ENCODE results near the gene MYZAP. TPM values are rescaled to one million over a fixed set of nuclear protein-coding genes. Genes with fewer than 3 reads are reported as not detected.

The MYZAP gene
- total and polyA plus RNA-seq, 10 of the 15 experiments (the other 5 are each of a cell fraction or from before 2014, with no cell fraction given), result not detected

- FAIRE-seq, result peak; percentile 38
- Histone ChIP-seq H3K4me3 (no peak overlapping the region), H3K27me3 (replicated peaks in 1 of 2; ENCODE audit: control insufficient read depth in 2 of 2, insufficient read depth in 2 of 2, low read length in 1 of 2) (no peaks in the 10 kb centered on the region; a peak in 2 of 4 replicates), H3K9me3 (replicated peaks; ENCODE audit: control insufficient read depth, insufficient read depth, low read length) (no peaks in the 10 kb centered on the region), H3K9ac (ENCODE audit: control insufficient read depth, insufficient read depth, low read length) (no peak overlapping the region), H2AFZ (ENCODE audit: control insufficient read depth, low read depth, low read length) (no peak overlapping the region), H3K36me3 (ENCODE audit: control insufficient read depth in 2 of 2, insufficient read depth in 2 of 2, low read length in 1 of 2) (no peaks in the 10 kb centered on the region), H3K4me2 (ENCODE audit: control insufficient read depth, insufficient read depth) (no peak overlapping the region), H3K4me1 (ENCODE audit: control insufficient read depth, insufficient read depth, low read length) (no peaks in the 10 kb centered on the region), H4K20me1 (ENCODE audit: control insufficient read depth, insufficient read depth) (no peaks in the 10 kb centered on the region), H3K27ac (ENCODE audit: control insufficient read depth, insufficient read depth) (no peak overlapping the region), H3K79me2 (ENCODE audit: control insufficient read depth, insufficient read depth, low read length) (no peaks in the 10 kb centered on the region)
- WGBS (ENCODE audit: insufficient coverage, insufficient replicate concordance, low lambda C conversion rate, missing lambda C conversion rate), result 47% methylated on average over 9 of the region's 9 CpGs
- no peak for ATAC-seq
- ChIA-PET POLR2A (no interaction called here), CTCF (no interaction called here), SMC1A (ENCODE audit: uncharacterized antibody, unreplicated experiment) (no interaction called here), RAD21 (ENCODE audit: unreplicated experiment) (no interaction called here)
- TF ChIP-seq SMAD5 (IDR thresholded peaks at IDR 0.05; ENCODE audit: low read depth) (no peak), PRDM15 (CRISPR knock-in tag; IDR thresholded peaks at IDR 0.05) (no peak), CEBPB (IDR thresholded peaks at IDR 0.05; ENCODE audit: borderline replicate concordance in 1 of 2, low read depth in 2 of 2, low read length in 2 of 2) (no peak), POLR2A (IDR thresholded peaks at IDR 0.05; ENCODE audit: low read depth, low read length) (no peak), MLLT1 (IDR thresholded peaks at IDR 0.05) (no peak), SMAD1 (IDR thresholded peaks at IDR 0.05; ENCODE audit: low read depth, partially characterized antibody) (no peak), NFIC (IDR thresholded peaks at IDR 0.05; ENCODE audit: low read depth, low read length) (no peak), FOXK2 (IDR thresholded peaks at IDR 0.05) (no peak), RCOR1 (conservative IDR thresholded peaks at IDR 0.05; ENCODE audit: low read depth, low read length) (no peak), EED (IDR thresholded peaks at IDR 0.05; ENCODE audit: low read depth) (no peak), IRF4 (IDR thresholded peaks at IDR 0.05; ENCODE audit: low read depth, low read length) (no peak), HDGF (IDR thresholded peaks at IDR 0.05) (no peak)
- in situ Hi-C loops (cut with MboI) (no loop called here), intact Hi-C loops (cut with micrococcal nuclease; ENCODE audit: unreplicated experiment) (no loop called here)
- no TSS peak for BruUV-seq (replicated peaks)
- no peak for DNase-seq (ENCODE audit: low read depth, low spot score)
Measured at GRCh38 chr15:57675481-57676181, 83.9 kb downstream of the MYZAP start.

Data from GM12878 (cell line).